IPS-15b (cell line): ENCODE results near the gene PZP.
"Not testable (repeated sequence)": the region's sequence is repeated elsewhere in the genome, so short reads cannot be mapped to it uniquely, and the experiment has no call there.

Experiments used
- H3K27me3 ChIP-seq: one replicate; pipeline ENCODE4 v1.6.1; 2013; ENCODE audit warnings: low read length; ENCODE audit not compliant: control insufficient read depth, insufficient read depth
- H3K36me3 ChIP-seq: one replicate; pipeline ENCODE4 v1.6.1; 2013; ENCODE audit warnings: low read length; ENCODE audit not compliant: control insufficient read depth, insufficient read depth
- H3K4me1 ChIP-seq: one replicate; pipeline ENCODE4 v1.6.1; 2013; ENCODE audit warnings: mild to moderate bottlenecking, low read length; ENCODE audit not compliant: control insufficient read depth, insufficient read depth
- H3K4me3 ChIP-seq: one replicate; pipeline ENCODE4 v1.5.1; 2013; ENCODE audit warnings: low read depth, low read length
- H3K9ac ChIP-seq: one replicate; pipeline ENCODE4 v1.6.1; 2013; ENCODE audit warnings: low read depth, mild to moderate bottlenecking, low read length
- H3K9me3 ChIP-seq: one replicate; pipeline ENCODE4 v1.6.1; 2013; ENCODE audit warnings: mild to moderate bottlenecking, low read length; ENCODE audit not compliant: control insufficient read depth, insufficient read depth

Gene PZP

DNA sequence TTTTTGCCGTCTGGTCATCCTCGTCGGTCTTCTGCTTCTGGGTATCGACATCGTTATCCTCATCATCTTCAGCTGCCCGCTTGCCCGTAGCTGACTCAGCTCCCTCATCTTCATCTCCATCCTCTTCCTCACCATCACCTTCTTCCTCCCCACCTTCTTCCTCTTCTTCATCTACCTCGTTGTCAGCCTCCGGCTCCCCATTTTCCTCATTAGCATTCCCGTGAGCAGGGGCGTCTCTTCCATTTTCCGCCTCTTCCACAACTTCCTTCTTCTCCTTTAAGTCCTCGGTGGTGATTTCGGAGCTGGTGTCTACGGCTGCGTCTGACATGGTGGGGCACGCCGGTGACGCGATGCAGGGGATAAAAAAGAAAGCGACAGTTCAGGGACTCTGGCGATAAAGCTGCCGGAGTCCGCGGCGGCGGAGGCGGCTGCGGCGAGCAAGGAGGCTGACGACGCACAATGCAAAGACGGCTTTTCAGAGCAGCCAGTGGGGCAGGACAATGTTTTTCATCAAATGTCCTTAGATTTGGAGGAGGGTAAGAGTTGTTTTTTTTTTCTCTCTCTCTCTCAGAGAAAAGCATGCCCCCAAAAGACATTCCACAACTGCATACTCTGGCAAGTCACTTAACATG is 31.9 kb upstream of the PZP start:
- not testable (repeated sequence) for H3K4me1 ChIP-seq, H3K9me3 ChIP-seq, H3K27me3 ChIP-seq, H3K9ac ChIP-seq, H3K36me3 ChIP-seq, H3K4me3 ChIP-seq

DNA sequence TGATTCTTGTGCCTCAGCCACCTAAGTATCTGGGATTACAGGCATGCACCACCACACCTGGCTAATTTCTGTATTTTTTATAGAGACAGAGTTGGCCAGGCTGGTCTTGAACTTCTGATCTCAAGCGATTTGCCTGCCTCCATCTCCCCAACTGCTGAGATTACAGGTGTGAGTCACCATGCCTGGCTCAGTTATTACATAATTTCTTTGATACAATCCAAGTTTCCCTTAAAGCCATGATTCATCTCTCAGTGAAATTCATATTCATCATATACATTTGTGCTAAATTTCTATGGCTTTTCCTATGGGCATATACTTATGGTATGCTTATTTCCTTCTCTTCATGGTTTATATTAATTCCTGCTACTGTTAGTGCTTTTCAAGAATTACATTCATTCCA is 29.1 kb upstream of the PZP start:
- H3K36me3 ChIP-seq, result no peaks in the 10 kb centered on the region
- H3K9ac ChIP-seq, result no peak overlapping the region
- H3K4me1 ChIP-seq, result no peaks in the 10 kb centered on the region
- H3K27me3 ChIP-seq, result no peaks in the 10 kb centered on the region
- H3K9me3 ChIP-seq, result no peaks in the 10 kb centered on the region
- no peak overlapping the region for H3K4me3 ChIP-seq

DNA sequence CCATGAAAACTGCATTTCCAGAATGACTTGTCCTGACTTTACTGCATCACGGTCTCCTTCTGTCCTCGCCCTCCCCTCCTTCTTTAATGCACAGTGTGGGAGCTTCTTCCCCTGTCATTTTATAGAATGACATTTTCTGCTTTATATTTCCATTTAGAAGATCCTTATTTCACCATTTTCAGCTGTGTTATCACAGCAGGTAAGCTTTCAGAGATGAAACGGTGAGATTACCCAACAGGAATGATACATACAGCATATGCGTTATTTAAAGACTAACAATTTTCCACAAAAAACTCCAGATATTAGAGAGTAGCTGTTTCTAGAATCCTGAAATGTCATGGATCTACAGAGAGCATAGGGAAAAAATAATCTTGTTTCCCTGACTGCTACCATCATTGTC is 27.3 kb upstream of the PZP start:
- Histone ChIP-seq H3K36me3 (no peaks in the 10 kb centered on the region), H3K9me3 (no peaks in the 10 kb centered on the region), H3K27me3 (no peaks in the 10 kb centered on the region), H3K9ac (no peak overlapping the region), H3K4me1 (no peaks in the 10 kb centered on the region), H3K4me3 (no peak overlapping the region)

DNA sequence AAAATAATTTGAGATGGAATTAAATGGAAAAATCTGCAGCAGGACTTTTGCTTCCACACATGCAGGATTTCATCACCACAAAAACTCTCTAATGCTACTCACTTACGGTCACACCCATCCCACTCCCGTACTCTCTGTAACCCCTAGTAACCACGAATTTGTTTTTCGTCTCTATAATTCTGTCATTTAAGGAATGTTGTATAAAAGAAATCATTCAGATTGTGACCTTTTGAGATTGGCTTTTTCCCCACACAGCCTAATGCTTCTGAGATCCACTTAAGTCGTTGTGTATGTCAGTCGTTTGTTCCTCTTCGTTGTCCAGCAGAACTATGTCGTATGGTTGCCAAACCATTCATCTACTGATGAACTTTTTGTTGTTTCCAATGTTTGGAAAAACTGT is 19.8 kb upstream of the PZP start:
- no peak overlapping the region for H3K4me3 ChIP-seq
- H3K36me3 ChIP-seq, result no peaks in the 10 kb centered on the region
- no peaks in the 10 kb centered on the region for H3K9me3 ChIP-seq
- H3K9ac ChIP-seq, result no peak overlapping the region
- H3K27me3 ChIP-seq, result no peaks in the 10 kb centered on the region
- no peaks in the 10 kb centered on the region for H3K4me1 ChIP-seq

DNA sequence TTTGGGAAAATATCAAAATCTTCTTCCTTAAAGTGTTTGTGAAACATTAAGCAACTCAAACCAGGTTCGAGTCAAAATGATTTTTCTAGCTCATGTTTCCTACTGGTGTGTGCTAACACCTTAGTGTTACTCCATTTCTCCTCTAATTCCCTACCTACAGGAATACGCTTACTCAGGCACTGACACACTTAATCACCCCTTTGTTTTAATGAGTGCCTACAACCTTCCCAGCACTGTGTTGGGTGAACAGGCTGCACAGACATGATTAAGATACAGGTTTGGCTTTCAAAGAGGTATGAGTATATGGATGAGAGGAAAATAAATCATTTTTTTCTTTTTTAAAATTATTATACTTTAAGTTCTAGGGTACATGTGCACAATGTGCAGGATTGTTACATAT is 15.6 kb upstream of the PZP start:
- Histone ChIP-seq H3K4me3 (no peak overlapping the region), H3K27me3 (no peaks in the 10 kb centered on the region), H3K9me3 (no peaks in the 10 kb centered on the region), H3K4me1 (no peaks in the 10 kb centered on the region), H3K9ac (no peak overlapping the region), H3K36me3 (no peaks in the 10 kb centered on the region)

DNA sequence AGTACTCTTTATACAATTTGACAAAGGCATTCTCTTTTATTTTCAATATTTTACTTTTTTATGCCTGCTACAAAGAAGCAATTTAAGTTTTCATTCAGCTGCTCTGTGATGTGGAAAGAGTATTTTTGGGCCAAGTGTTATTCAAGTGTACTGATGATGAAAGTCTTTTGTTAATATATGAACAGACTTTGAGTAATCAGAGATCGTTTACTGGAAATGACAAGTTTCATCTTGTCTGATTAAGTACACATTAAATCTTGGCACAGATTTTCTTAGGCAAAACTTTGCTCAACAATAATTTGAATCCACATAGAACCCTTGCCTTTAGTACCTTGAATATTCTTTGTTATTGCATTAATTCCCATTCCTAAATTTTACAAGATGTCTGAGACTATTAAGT is 13.3 kb upstream of the PZP start:
- Histone ChIP-seq H3K9ac (no peak overlapping the region), H3K27me3 (no peaks in the 10 kb centered on the region), H3K4me1 (no peaks in the 10 kb centered on the region), H3K9me3 (no peaks in the 10 kb centered on the region), H3K36me3 (no peaks in the 10 kb centered on the region), H3K4me3 (no peak overlapping the region)

DNA sequence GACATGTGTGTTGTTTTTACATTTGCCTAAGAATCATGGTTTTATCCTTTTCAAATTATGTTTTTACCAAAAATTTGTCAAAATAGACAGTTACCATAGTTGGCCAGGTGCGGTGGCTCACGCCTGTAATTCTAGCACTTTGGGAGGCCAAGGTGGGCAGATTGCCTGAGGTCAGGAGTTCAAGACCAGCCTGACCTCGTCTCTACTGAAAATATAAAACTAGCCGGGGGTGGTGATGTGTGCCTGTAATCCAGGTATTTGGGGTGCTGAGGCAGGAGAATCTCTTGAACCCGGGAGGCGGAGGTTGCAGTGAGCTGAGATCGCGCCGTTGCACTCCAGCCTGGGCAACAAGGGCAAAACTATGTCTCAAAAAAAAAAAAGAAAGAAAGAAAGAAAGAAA is 12.8 kb upstream of the PZP start:
- H3K4me3 ChIP-seq, H3K36me3 ChIP-seq, H3K27me3 ChIP-seq, H3K4me1 ChIP-seq, H3K9me3 ChIP-seq, H3K9ac ChIP-seq: not testable (repeated sequence)

DNA sequence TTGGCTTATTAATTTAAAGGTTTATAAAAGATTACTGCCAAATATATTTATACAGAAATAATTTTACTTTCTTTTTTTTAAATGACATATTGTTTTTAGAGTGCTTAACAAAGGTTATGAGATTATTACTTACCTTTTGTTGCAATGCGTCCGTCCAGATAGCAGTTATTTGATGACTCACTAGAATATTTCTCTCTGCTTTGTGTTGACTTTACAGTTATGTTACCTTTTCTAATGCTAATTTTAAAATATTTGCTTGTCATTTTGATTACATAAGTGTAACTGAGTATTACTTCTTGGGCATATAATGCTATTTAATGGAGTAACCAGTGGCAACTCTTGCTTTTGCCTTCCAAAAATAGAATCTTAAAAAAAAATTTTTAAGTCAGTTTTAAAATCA is 6.3 kb upstream of the PZP start:
- no peaks in the 10 kb centered on the region for H3K4me1 ChIP-seq
- H3K4me3 ChIP-seq, result no peak overlapping the region
- H3K9ac ChIP-seq, result no peak overlapping the region
- H3K36me3 ChIP-seq, result no peaks in the 10 kb centered on the region
- H3K27me3 ChIP-seq, result no peaks in the 10 kb centered on the region
- no peaks in the 10 kb centered on the region for H3K9me3 ChIP-seq

DNA sequence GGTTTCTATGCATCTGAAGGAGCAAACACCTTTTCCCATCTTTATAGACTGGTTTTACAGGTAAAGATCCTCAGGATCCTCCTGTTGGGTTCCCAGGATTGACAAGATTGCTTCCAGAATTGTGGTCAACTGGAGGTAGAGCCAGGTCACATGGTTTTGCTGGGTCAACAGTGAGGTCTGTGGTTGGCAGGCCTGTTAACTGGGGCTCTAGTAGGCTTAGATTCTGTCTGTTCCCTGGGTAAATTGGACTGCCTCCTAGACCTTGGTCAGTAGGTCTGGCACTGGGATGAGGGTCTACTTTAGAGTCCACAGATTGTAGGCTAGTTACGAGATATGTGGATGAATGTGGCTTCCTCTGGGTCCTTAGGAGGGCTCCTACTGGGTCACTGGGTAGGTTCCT is 3.5 kb upstream of the PZP start:
- Histone ChIP-seq H3K4me1 (no peaks in the 10 kb centered on the region), H3K36me3 (no peaks in the 10 kb centered on the region), H3K27me3 (no peaks in the 10 kb centered on the region), H3K9ac (no peak overlapping the region), H3K9me3 (no peaks in the 10 kb centered on the region), H3K4me3 (no peak overlapping the region)

DNA sequence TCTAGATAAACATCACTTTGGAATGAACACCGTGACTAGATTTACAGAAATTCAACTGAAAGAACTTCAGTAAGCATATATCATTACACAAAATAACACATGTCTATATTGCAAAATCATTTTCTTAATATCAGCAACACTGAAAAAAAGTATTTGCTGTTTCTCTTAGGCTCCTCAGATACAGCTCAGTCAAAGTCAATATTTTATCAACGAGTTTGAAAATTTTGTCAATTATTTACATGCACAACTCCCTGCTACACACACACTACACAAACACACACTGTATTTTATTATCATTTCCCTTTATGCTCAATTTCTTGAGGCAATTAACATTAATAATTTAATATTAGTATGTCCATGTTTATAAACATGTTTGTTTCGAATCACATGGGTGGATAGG is 3.8 kb downstream of the PZP start:
- H3K36me3 ChIP-seq, result no peaks in the 10 kb centered on the region
- H3K27me3 ChIP-seq, result no peaks in the 10 kb centered on the region

DNA sequence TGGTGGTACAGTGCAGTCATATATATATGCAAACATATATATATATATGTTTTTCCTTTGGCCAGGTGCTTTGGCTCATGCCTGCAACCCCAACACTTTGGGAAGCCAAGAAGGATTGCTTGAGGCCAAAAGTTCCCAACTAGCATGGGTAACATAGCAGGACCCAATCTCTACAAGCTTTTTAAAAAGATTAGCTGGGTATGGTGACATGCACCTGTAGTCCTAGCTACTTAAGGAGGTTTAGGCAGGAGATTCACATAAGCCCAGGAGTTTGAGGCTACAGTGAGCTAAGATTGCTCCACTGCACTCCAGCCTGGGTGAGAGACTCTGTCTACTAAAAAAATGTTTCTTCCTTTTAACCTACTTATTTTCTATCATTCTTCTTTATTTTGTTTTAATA is 10.2 kb downstream of the PZP start:
- Histone ChIP-seq H3K4me1 (no peaks in the 10 kb centered on the region), H3K36me3 (no peaks in the 10 kb centered on the region), H3K9me3 (no peaks in the 10 kb centered on the region), H3K27me3 (no peaks in the 10 kb centered on the region), H3K4me3 (no peak overlapping the region), H3K9ac (no peak overlapping the region)

More for the DNA sequence above, 3.8 kb downstream of the PZP start:
- no peaks in the 10 kb centered on the region for H3K4me1 ChIP-seq
- H3K4me3 ChIP-seq, result no peak overlapping the region
- H3K9ac ChIP-seq, result no peak overlapping the region
- H3K9me3 ChIP-seq, result no peaks in the 10 kb centered on the region

DNA sequence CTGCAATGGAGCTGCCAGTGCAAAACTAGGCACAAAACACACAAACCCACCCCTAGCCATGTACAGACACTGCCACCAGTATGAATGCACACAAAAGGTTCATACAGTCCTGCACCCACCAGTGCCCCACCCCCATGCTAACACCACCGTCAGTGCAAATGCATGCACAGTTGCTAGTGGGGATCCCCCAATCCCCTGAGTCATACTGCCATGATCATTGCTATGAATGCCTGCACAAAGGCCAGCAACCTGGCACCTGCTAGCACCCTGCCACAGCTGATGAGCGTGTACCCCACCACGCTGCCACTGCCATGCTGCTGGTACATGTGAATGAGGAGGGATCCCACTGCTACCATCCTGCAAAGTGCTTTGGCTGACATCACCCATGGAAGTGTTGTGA is 23.9 kb downstream of the PZP start:
- Histone ChIP-seq H3K9ac (no peak overlapping the region), H3K27me3 (no peaks in the 10 kb centered on the region), H3K36me3 (no peaks in the 10 kb centered on the region), H3K4me3 (no peak overlapping the region), H3K4me1 (no peaks in the 10 kb centered on the region), H3K9me3 (no peaks in the 10 kb centered on the region)

DNA sequence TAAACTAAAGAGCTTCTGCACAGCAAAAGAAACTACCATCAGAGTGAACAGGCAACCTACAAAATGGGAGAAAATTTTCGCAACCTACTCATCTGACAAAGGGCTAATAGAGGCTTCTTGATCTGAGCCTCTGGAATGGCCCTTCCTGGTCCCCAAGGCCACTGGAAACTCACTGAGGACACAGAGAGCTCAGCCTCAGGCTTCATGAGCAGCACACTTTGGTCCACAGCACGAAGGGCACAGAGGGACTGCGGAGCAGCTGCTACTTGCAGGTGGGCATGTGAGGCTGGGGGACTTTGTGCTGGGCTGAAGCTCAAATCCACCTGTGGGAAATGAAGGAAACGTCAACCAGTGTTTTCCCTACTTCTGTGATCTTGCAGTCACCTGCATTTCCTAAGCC is 27.4 kb downstream of the PZP start:
- Histone ChIP-seq H3K36me3 (no peaks in the 10 kb centered on the region), H3K4me3 (no peak overlapping the region), H3K4me1 (no peaks in the 10 kb centered on the region), H3K9me3 (no peaks in the 10 kb centered on the region), H3K9ac (no peak overlapping the region), H3K27me3 (no peaks in the 10 kb centered on the region)
